Activated CD4-positive, alpha-beta T cell treated with anti-CD3 and anti-CD28 coated beads, Interleukin-2, amount 50 U/mL, for 48 hours (primary cell): ENCODE data around the gene CEACAM19.
"Not testable (repeated sequence)": the region's sequence is repeated elsewhere in the genome, so short reads cannot be mapped to it uniquely, and the experiment has no call there.

Source experiments
- DNase-seq, 2 experiments: peaks; one replicate each; pipeline ENCODE4 v3.0.0-alpha.2; 2020

Gene CEACAM19

DNA sequence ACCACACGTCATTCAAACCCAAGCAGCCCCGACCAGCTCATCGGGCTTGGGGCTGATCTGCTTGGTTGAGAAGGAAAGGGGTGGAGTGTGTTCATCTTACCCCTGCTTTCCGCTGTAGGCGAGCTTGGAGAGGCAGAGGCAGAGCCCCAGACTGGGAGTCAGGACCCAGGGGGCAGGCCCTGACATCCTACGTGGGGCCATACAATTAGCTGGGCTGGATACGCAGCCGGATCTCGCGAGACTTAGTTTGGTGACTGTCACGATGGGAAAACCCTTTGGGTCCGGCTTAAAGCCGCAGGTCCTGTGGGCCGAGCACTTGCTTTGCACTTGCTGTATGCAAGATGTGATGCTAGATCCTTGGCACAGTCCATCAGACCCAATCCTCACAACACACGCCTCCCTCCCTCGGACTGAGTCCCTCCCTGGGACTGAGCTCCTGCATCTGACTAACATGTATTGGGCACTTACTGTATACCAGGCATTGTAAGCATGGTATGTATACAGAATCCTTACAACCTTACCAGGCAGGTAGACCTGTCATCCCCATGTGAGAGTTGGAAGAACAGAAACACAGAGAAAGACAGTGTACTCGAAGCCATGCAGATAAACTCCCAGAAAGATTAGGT, 31.4 kb downstream of the CEACAM19 start:
- DNase-seq, result no peak

DNA sequence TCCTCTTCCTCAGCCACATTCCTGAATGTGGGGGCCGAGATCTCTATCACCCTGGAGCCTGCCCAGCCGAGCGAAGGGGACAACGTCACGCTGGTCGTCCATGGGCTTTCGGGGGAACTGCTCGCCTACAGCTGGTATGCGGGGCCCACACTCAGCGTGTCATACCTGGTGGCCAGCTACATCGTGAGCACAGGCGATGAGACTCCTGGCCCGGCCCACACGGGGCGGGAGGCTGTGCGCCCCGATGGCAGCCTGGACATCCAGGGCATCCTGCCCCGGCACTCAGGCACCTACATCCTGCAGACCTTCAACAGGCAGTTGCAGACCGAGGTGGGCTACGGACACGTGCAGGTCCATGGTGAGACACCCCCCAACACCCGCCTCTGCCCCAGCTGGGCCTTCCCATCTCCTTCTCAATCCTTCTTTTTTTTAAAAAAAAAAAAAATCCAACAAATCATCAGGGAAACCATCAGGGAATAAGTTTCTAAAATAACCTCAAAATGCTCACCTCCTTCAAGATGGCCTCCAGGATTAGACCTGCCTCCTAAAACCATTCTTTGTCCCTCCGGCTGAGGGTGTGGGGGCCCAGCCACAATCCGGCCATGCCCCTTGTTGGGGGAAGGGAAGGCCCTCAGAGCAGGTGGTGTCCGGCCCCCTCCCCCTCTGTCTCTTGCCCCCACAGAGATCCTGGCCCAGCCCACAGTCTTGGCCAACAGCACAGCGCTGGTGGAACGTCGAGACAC, 32.2 kb downstream of the CEACAM19 start:
- no peak for DNase-seq

DNA sequence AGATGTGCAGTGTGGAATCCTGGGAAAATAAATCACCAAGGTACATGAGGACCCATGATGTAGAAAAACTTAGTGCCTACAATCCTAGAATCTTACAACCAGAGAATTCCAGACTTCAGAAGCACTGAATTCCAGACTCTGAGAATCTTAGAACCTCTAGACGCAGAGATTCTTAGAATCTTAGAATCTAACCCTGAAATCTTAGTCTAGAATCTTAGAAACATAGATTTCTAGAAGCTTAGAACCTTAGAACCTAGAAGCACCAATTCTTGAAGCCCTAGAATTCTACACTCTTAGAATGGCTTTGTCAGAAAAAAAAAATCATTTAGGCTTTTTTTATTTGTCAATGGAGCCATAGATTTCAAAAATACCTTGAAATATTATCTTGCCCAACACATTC, 33.7 kb downstream of the CEACAM19 start:
- no peak for DNase-seq

DNA sequence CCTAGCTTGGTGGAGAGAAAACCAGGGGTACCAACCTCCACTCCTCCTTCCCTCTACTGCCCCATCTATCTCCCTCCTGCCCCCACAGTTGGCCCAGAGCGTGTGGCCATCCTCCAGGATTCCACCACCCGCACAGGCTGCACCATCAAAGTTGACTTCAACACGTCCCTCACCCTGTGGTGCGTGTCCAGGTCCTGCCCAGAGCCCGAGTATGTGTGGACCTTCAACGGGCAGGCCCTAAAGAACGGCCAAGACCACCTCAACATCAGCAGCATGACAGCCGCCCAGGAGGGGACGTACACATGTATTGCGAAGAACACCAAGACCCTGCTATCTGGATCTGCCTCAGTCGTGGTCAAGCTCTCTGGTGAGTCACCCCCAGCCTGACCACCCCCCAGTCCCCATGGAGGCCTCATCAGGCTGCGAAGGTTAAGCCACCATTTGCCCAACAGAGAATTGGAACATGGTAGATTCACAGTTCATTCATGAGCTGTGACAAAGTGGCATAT, 34.3 kb downstream of the CEACAM19 start:
- no peak for DNase-seq

DNA sequence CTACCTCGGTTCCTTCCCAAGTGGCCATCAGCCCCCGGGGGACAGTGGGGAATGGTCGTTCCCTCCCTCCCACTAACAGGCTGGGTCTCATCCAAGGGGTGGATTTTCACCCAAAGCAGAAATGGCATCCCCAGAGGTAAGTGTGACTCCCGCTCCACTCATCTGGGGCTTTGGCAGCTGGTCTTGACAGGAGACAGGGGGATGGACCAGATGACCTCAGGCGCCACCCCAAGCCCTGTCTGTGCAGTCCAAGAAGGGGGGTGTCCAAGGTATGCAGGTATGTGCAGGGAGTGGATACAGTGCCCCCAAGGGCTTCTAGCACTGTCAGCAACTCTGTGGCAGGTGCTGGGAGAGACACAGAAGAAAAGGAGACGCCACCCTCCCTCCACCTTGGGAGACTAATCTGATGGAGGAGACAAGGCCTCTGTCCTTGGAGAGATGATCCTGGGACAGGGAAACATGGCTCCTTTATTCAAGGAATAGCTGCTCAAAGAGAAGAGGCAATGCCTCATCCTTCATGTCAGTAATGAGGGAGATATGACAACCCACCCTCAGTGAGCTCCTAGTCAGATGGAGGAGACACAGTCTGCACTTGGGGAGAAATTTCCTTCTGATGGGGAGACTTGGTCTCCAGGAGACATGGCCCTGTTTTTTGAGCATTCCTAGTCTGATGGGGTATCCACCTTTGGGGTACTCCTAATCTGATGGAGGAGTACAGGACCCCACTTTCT, 35.4 kb downstream of the CEACAM19 start:
- DNase-seq, result no peak

DNA sequence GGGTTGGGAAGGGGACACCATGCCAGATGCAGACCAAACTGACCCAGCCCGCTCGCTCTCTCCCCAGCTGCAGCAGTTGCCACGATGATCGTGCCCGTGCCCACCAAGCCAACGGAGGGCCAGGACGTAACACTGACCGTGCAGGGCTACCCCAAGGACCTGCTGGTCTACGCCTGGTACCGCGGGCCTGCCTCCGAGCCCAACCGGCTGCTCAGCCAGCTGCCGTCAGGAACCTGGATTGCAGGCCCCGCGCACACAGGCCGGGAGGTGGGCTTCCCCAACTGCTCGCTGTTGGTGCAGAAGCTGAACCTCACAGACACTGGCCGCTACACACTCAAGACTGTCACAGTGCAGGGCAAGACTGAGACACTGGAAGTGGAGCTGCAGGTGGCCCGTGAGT, 36.5 kb downstream of the CEACAM19 start:
- DNase-seq, result no peak

DNA sequence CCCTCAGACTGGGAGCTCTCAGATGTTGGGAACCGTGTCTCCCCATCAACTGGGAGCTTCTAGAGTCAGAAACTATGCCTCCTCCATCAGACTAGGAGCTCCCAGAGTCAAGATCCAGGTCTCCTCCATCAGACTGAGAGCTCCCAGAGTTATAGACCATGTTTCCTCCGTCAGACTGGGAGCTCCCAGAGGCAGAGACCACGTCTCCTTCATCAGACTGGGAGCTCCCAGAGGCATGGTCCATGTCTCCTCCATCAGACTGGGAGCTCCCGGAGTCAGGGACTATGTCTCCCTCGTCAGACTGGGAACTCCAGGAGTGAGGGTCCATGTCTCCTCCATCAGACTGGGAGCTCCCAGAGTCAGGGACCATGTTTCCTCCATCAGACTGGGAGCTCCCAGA, 37.7 kb downstream of the CEACAM19 start:
- DNase-seq, result no peak

DNA sequence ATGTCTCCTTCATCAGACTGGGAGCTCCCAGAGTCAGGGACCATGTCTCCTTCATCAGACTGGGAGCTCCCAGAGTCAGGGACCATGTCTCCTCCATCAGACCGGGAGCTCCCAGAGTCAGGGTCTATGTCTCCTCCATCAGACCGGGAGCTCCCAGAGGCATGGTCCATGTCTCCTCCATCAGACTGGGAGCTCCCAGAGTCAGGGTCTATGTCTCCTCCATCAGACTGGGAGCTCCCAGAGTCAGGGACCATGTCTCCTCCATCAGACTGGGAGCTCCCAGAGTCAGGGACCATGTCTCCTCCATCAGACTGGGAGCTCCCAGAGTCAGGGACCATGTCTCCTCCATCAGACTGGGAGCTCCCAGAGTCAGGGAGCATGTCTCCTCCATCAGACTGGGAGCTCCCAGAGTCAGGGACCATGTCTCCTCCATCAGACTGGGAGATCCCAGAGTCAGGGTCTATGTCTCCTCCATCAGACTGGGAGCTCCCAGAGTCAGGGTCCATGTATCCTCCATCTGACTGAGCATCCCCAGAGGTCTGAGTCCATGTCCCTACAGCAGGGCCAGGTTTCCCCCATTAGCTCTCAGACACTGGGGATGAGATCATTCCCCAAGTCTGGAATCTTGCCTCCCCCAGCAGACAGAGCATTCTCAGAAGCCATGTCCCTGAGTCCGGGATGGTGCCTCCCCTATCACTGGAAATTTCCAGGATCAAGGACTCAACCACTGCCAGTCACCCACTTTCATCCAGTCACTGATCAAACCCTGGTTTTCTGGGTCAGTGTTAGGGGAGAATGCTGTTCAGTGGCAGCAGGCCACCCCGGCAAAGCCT, 38.4 kb downstream of the CEACAM19 start:
- DNase-seq, result not testable (repeated sequence)

DNA sequence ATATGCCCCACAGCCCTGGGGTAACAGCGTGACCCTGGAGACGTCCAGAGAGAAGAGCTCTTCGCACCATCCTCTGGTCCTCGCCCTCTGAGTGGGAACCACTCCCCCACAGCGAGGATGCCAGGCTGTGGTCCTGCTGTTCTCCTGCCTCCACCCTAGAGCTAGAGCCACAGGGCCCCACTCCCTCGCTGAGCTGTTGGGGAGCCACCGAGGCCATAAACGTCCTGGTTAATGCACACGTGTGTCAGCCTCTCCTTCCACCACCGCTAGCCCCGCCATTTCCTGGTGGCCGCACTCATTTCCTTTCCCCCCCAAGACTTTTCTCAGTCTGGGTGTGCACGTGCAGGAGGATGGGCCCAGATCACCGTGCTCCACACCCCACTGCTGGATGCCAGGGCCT, 39.2 kb downstream of the CEACAM19 start:
- no peak for DNase-seq

DNA sequence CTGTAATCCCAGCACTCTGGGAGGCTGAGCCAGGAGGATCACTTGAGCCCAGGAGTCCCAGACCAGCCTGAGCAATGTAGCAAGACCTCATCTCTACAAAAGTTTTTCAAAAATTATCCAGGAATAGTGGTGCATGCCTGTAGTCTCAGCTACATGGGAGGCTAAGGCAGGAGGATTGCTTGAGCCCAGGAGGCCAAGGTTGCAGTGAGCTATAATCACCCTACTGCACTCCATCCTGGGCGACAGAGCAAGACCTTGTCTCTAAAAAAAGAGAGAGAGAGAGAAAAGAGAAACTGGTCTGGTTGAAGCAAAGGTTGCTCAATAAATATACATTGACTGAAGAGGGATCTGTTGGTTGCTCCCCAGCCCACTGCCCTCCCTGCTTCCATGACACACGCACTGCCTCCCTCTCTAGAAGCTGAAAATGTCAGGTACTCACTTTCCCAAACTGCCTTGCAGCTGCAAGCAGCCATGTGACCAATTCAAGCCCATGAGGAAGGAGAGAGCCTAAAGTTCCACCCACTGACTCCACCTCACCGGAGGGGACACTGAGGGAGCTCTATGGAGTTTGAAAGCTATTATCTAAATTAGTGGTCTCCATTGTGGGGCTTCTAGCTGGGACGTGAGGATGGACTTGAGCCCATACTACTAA, 41.7 kb downstream of the CEACAM19 start:
- no peak for DNase-seq

DNA sequence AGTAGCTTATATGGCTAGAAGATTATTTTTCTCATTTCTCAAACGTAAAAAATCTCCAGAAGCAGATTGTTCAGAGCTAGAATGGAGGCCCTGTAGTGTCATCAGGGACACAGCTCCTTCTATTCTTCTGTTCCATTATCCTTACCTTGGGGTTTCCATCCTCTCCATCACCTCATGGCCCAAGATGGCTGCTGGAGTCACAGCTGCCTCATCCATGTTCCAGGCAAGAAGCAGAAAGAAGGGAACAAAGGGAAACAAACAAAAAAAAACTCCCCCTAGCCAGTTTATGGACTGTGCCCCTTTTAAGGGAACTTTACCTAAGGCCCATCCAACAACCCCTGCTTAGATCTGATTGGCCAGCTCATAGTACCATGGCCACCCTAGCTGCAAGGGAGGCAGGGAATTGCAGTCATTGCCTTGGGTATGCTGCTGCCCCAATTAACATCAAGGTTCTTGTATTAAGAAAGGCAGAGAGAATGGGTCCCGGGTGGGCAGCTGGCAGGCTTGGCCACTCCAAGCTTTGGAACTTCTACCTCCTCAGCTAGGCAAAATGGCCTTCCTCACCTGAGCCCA, 43.4 kb downstream of the CEACAM19 start:
- no peak for DNase-seq

DNA sequence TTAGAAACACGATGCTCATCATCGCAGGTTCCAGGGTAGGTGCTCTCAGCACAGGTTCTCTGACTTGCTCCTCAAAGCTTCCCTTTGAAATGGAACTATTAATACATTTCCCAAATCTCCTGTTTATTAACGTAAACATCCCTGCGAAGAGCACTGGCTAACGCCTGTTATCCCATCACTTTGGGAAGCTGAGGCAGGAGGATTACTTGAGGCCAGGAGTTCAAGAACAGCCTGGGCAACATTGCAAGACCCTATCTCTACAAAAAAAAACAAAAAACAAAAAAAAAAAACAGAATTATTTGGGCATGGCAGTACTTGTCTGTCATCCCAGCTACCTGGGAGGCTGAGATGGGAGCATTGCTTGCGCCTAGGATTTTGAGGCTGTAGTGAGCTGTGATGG, 46.3 kb downstream of the CEACAM19 start:
- no peak for DNase-seq

DNA sequence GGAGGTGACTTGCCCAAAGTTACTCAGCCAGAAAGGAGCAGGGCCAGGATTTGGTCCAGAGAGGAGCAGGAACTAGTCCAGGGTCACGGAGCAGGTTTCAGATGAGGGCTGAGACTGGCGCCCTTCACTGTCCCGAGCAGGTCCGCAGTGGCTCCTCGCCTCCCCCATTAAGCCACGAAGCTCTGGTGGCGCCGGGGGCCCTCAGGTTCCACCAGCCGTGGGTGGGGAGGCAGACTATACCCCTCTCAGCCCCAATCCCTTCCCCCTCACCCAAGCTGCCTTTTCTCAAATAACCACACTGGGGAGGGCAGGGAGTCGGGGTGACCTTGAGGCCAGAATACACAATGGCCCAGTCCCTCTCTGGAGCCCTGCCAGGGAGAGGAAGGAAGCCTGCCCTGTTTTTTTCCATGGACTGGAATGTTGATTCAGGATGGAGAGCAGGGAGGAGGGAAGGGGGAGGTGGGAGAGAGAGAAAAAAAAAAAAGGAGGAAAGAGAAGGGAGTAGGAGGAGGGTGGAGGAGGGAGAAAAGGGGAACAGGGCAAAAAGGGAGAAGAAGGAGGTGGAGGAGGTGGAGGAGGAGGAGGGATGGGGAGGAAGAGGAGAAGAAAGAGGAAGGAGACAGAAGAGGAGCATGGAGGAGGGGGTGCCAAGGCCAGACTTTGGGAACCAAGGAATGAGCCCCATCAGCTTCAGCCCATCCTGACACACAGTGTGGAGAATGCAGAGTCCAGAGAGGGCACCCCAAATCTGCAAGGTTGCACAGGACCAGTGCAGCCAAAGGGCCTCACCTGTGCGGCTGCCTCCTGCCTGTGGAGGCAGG, 47.4 kb downstream of the CEACAM19 start:
- DNase-seq, result no peak

DNA sequence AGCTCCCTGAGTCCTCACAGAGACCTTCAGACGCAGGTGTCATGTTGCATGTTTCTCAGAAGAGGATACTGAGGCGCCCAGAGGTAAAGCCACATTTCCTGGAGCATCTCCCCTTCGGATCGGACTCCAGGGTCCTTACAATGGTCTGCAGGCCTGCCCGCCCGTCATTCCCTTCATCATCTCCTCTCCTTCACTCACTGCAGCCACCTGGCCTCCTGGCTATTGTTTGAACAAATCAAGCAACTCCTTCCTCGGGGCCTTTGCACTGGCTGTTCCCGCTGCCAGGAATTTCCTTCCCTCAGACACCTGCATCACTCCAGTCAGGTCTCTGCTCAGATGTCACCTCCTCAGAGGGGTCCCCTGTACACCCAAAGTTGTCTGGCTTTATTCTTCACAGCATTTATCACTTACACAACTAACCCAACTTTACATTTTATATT, 48.0 kb downstream of the CEACAM19 start:
- no peak for DNase-seq

DNA sequence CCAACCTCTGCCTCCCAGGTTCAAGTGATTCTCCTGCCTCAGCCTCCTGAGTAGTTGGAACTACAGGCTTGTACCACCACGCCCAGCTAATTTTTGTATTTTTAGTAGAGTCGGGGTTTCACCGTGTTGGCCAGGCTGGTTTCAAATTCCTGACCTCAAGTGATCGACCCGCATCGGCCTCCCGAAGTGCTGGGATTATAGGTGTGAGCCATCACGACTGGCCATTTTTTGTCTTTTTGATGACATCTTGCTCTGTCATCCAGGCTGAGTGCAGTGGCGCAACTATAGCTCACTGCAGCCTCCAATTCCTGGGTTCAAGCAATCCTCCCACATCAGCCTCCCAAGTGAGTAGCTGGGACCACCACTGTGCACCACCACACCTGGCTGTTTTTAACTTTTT, 49.1 kb downstream of the CEACAM19 start:
- DNase-seq, result not testable (repeated sequence)

DNA sequence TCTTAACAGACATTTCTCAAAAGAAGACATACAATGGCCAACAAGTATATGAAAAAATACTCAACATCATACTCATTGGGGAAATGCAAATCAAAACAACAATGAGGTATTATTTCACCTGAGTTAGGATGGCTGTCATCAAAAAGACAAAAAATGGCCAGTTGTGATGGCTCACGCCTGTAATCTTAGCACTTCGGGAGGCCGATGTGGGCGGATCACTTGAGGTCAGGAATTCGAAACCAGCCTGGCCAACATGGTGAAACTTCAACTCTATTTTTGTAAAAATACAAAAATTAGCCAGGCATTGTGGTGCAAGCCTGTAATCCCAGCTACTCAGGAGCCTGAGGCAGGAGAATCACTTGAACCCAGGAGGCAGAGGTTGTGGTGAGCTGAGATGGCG, 49.7 kb downstream of the CEACAM19 start:
- no peak for DNase-seq

DNA sequence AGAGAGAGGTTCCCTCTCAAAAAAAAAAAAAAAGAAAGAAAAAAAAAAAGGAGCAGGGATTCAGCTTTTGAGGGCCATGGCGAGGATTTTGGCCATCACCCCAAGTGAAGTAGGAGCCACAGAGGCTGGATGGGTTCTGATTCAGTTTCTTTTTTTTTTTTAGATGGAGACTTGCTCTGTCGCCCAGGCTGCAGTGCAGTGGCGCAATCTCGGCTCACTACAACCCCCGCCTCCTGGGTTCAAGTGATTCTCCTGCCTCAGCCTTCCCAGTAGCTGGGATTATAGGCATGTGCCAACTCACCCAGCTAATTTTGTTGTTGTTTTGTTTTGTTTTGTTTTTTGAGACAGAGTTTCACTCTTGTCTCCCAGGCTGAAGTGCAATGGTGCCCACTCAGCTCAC, 50.1 kb downstream of the CEACAM19 start:
- not testable (repeated sequence) for DNase-seq

DNA sequence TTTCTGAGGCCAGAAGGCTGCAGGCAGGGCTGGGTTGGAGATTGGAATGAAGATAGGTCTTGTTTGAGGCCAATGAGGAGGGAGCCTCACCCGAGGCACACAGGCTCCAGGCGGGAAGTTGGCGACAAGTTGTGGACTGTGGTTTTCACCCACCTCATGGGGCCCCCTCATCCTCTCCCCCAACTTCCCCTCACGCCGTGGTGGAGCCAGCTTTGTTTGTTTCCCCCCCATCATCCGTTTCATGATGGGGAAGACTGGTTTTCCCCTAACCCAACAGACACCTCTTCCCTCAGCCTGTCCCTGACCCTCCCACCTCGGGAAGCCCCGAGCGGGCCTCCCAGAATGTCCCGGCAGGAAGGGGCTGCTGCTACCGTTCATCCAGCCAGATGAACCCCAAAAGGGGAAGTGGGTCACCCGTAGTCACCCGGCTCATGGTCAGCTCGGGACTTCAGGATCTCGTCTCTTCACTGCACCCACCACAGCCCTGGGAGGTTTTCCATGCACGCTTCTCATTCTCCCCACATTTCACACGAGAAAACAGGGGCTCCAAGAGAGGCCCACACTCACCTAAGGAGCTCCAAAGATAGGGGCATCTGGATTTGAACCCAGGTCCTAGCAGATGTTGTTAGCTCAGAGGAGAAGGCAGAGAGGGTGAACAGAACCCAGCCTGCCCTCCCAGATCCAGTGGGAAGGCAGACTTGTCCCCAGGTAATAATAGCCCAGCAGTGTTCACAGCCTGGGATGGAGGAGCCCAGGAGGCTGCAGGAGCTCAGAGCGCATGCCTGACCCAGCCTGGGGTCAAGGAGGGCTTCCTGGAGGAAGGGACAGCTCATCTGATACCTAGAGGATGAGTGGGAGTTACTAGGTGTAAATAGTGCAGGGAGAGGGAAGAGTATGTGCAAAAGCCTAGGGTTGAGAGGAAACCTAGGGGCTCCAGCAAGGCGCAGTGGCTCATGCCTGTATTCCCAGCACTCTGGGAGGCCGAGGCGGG, 51.1 kb downstream of the CEACAM19 start:
- DNase-seq, result no peak

DNA sequence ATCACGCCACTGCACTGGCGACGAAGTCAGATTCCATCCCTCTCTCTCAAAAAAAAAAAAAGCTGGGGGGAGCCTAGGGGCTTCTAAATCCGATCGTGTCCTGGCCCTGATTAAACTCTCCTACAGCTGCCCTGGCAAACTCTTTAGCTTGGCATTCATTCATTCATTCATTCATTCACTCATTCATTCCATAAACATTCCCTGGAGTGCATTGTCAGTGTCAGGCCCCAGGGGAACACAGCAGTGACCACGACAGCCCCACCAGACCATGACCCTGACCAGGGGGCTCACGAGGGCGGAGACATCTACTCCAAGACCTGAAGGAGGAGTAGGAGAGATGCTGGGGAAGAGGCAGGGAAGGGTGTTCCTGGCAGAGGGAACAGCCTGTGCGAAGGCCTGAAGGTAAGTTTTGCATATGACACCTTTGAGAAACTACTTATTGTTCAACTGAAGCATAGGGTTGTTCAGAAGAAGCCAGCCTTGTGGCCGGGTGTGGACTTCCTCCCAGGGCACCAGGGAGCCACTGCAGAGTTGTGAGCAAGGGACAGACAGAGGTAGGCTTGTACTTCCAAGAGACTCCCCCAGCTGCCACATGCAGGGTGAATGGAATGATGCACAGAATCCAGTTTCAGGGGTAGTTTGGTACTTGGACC, 52.1 kb downstream of the CEACAM19 start:
- DNase-seq, result no peak
